Progenitor cell of endocrine pancreas (in vitro differentiated cells): ENCODE measurements around the gene SLC51A. TPM values are rescaled to one million over a fixed set of nuclear protein-coding genes. Genes with fewer than 3 reads are reported as not detected.
"Not testable (repeated sequence)": the region's sequence is repeated elsewhere in the genome, so short reads cannot be mapped to it uniquely, and the experiment has no call there.

Experiments
- DNase-seq: peaks from one replicate; pipeline ENCODE4 v3.0.0; 2021; ENCODE audit warnings: low spot score; ENCODE audit not compliant: unreplicated experiment
- H3K27ac Mint-ChIP-seq: 2 replicates; pipeline ENCODE4 v1.8.0; 2021; ENCODE audit warnings: mild to moderate bottlenecking, moderate library complexity, mixed read lengths
- H3K27me3 Mint-ChIP-seq: 2 replicates; pipeline ENCODE4 v1.8.0; 2021; ENCODE audit warnings: mixed read lengths
- H3K36me3 Mint-ChIP-seq: 2 replicates; pipeline ENCODE4 v1.8.0; 2022; ENCODE audit warnings: mixed read lengths; ENCODE audit not compliant: insufficient read depth
- H3K4me1 Mint-ChIP-seq: 2 replicates; pipeline ENCODE4 v1.8.0; 2021; ENCODE audit warnings: low read depth, mixed read lengths
- H3K4me3 Mint-ChIP-seq: 2 replicates; pipeline ENCODE4 v1.8.0; 2021; ENCODE audit warnings: low read depth, mild to moderate bottlenecking, moderate library complexity, mixed read lengths
- H3K9me3 Mint-ChIP-seq: 2 replicates; pipeline ENCODE4 v1.8.0; 2021; ENCODE audit warnings: low read depth, mixed read lengths
- total RNA-seq: library from RNA; stranded (reverse); gene quantifications from 2 replicates; pipeline ENCODE4 v1.2.1, GENCODE V29; 2021
- TF ChIP-seq, protein P1 (sequence below): fragments of 200-600 bp; sonication (generic); IDR thresholded peaks from one replicate; pipeline ENCODE4 v1.5.0; 2021; ENCODE audit warnings: antibody characterized with exemption, mild to moderate bottlenecking; ENCODE audit not compliant: unreplicated experiment

SLC51A gene
- total RNA-seq, 1 donor from 2014 or later: 0.34 TPM

DNA sequence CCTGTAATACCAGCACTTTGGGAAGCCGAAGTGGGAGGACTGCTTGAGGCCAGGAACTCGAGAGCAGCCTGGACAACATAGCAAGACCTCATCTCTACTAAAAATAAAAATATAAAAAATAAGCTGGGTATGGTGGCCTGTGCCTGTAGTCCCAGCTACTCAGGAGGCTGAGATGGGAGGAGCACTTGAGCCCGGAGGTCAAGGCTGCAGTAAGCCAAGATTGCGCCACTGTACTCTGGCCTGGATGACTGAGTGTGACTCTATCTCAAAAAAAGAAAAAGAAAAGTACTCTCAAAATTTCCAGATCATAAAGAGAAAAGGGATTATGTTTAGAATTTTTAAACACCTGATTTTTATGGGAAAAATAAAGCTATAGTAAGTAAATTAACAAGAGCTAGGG lies 24.1 kb downstream of the SLC51A start:
- H3K27ac Mint-ChIP-seq: no peak overlapping the region
- no peaks in the 10 kb centered on the region for H3K27me3 Mint-ChIP-seq
- H3K4me1 Mint-ChIP-seq: no peaks in the 10 kb centered on the region
- H3K9me3 Mint-ChIP-seq: peaks cover 3% of the 10 kb centered on the region
- no peak overlapping the region for H3K4me3 Mint-ChIP-seq
- TF ChIP-seq, protein P1, sequence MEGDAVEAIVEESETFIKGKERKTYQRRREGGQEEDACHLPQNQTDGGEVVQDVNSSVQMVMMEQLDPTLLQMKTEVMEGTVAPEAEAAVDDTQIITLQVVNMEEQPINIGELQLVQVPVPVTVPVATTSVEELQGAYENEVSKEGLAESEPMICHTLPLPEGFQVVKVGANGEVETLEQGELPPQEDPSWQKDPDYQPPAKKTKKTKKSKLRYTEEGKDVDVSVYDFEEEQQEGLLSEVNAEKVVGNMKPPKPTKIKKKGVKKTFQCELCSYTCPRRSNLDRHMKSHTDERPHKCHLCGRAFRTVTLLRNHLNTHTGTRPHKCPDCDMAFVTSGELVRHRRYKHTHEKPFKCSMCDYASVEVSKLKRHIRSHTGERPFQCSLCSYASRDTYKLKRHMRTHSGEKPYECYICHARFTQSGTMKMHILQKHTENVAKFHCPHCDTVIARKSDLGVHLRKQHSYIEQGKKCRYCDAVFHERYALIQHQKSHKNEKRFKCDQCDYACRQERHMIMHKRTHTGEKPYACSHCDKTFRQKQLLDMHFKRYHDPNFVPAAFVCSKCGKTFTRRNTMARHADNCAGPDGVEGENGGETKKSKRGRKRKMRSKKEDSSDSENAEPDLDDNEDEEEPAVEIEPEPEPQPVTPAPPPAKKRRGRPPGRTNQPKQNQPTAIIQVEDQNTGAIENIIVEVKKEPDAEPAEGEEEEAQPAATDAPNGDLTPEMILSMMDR: no peak
- H3K36me3 Mint-ChIP-seq: peaks cover 25% of the 10 kb centered on the region
- DNase-seq: no peak

DNA sequence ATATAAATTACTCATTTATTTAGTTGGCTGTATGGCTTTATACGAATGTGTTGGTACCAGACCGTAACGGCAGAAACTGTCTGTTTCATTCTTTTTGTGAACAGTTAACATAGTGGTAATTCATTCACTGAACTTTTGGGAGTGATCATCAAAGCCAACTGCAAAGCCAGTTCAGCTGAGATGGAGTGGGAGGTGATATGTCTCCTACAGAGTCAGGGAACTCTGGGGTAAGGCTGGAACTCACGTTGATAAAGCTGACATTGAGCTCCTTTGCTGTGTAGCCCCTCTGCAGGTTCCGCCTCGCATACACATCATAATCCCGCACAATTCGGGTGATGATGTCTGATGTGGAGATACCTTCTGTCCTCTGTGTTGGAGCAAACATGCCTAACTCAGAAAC lies 25.4 kb downstream of the SLC51A start:
- DNase-seq: no peak
- H3K4me3 Mint-ChIP-seq: no peak overlapping the region
- H3K9me3 Mint-ChIP-seq: peaks cover 3% of the 10 kb centered on the region
- TF ChIP-seq, protein P1: no peak
- H3K4me1 Mint-ChIP-seq: no peaks in the 10 kb centered on the region
- no peak overlapping the region for H3K27ac Mint-ChIP-seq
- peaks cover 33% of the 10 kb centered on the region for H3K36me3 Mint-ChIP-seq
- no peaks in the 10 kb centered on the region for H3K27me3 Mint-ChIP-seq

DNA sequence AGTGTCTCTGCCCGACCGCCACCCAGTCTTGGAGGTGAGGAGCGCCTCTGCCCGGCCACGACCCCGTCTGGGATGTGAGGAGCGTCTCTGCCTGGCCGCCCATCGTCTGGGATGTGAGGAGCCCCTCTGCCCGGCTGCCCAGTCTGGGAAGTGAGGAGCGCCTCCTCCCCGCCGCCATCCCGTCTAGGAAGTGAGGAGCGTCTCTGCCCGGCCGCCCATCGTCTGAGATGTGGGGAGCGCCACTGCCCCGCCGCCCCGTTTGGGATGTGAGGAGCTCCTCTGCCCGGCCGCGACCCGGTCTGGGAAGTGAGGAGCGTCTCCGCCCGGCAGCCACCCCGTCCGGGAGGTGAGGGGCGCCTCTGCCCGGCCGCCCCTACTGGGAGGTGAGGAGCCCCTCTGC lies 27.8 kb downstream of the SLC51A start:
- not testable (repeated sequence) for H3K4me3 Mint-ChIP-seq, H3K27me3 Mint-ChIP-seq, H3K9me3 Mint-ChIP-seq, H3K4me1 Mint-ChIP-seq, H3K27ac Mint-ChIP-seq, DNase-seq
- peaks cover 34% of the 10 kb centered on the region for H3K36me3 Mint-ChIP-seq

DNA sequence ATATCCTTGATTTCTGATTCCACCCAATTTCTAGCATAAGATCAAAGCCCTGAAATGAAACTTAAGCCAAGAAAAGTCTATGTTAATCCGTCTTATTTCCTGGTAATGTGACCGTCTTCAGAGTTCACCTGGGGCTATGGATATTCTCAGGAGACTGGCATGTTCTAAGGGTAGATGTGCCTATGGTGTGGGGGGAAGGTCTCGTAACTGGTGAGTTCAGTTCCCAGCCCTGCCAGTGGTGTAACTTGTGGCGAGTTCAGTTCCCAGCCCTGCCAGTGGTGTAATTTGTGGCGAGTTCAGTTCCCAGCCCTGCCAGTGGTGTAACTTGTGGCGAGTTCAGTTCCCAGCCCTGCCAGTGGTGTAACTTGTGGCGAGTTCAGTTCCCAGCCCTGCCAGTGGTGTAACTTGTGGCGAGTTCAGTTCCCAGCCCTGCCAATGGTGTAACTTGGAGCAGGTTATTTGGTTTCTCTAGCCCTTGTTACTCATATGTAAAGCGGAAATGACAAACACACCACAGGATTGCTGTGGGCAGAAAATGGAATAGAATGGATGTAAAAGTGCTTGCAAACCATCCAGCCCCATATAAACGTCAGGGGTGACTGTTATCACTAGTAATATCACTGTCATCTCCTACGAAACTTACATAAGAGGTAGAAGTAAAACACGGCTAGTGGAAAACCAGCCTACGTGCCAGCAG lies 30.4 kb downstream of the SLC51A start:
- Mint-ChIP-seq H3K4me1 (no peaks in the 10 kb centered on the region), H3K27me3 (no peaks in the 10 kb centered on the region), H3K4me3 (no peak overlapping the region), H3K9me3 (peaks cover 3% of the 10 kb centered on the region), H3K36me3 (peaks cover 31% of the 10 kb centered on the region), H3K27ac (no peak overlapping the region)
- TF ChIP-seq, protein P1: no peak
- DNase-seq: no peak

DNA sequence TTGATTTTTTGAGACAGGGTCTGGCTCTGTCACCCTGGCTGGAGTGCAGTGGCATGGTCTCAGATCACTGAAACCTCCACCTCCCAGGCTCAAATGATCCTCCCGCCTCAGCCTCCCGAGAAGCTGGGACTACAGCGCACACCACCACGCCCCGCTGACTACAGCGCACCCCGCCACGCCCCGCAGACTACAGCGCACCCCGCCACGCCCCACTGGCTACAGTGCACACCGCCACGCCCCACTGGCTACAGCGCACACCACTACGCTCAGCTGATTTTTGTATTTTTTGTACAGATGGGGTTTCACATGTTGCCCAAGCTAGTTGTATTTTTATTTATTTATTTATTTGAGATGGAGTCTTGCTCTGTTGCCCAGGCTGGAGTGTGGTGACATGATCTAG lies 35.6 kb downstream of the SLC51A start:
- H3K9me3 Mint-ChIP-seq: no peaks in the 10 kb centered on the region
- no peaks in the 10 kb centered on the region for H3K27me3 Mint-ChIP-seq
- H3K4me3 Mint-ChIP-seq: no peak overlapping the region
- no peak for DNase-seq
- TF ChIP-seq, protein P1: no peak
- no peaks in the 10 kb centered on the region for H3K4me1 Mint-ChIP-seq
- H3K27ac Mint-ChIP-seq: no peak overlapping the region
- H3K36me3 Mint-ChIP-seq: peaks cover 14% of the 10 kb centered on the region
